ENCODE results near the gene PSMD10.

GRCh38 chrX:108072746-108073145, 18.6 kb downstream of the PSMD10 start:
- TF ChIP-seq CTCF (IDR thresholded peaks at IDR 0.05) = no peak
- no peak for TF ChIP-seq RFX5 (IDR thresholded peaks at IDR 0.05)
- TF ChIP-seq HMGXB4 (CRISPR knock-in tag; IDR thresholded peaks at IDR 0.05; ENCODE audit: borderline replicate concordance) = no peak
- TF ChIP-seq CHD2 (IDR thresholded peaks at IDR 0.05; ENCODE audit: low read length, partially characterized antibody) = no peak
- TF ChIP-seq POLR2A (IDR thresholded peaks at IDR 0.05; ENCODE audit: low read length) = no peak
- no peak for TF ChIP-seq RNF2 (IDR thresholded peaks at IDR 0.05; ENCODE audit: borderline replicate concordance, low read depth)

All from A549 (cell line).